ENCODE results near the gene TBC1D7.

The TBC1D7 gene

GRCh38 chr6:13263669-13264068, 64.7 kb downstream of the TBC1D7 start:
- no peak for DNase-seq

GRCh38 chr6:13262302-13263230, 65.8 kb downstream of the TBC1D7 start:
- no peak for DNase-seq

DNA sequence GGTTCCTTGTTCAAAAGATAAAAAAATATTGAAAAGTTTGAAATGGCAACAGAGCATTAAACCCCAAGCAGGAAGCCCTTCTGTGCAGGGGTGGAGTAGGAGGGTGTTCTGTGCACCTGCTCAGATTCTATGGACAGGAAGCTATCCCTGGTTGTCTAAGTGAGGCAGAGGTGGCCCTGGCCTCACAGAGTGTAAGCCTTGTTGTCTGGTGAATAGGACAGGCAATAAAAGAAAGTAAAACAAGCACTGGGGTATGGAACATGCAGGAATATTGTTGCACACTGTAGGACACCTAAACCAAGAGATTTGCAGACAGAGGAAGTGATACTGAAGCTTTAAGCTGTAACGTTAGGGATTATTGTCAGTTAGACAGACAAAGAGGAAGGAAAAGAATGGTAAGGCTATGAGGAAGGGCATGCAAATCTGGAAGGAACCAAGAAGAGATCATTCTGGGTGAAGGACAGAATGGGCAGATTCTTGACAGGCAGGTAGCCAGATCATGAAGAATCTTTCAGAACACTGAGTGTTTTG, 66.8 kb downstream of the TBC1D7 start:
- no peak for DNase-seq

DNA sequence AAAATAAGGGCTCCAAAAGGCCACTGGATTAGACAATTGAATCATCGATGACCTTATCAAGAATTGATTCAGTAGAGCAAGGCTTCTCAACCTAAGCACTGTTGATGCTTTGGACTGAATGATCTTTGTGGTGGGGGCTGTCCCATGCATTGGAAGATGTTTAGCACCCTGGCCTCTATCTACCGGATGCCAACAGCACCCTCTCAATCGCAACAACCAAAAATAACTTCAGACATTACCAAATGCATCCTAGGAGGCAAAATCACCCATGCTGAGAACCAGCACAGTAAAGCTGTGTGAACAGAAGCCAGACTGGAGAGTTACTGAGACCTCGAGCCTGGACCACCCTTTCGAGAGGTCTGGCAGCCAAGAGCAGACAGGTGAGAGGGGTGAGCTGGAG, 67.5 kb downstream of the TBC1D7 start:
- no peak for DNase-seq

GRCh38 chr6:13260101-13260598, 68.2 kb downstream of the TBC1D7 start:
- no peak for DNase-seq

GRCh38 chr6:13259393-13259792, 68.9 kb downstream of the TBC1D7 start:
- no peak for DNase-seq

GRCh38 chr6:13256266-13257001, 71.9 kb downstream of the TBC1D7 start:
- no peak for DNase-seq
